Lung (tissue), 12 donors: ENCODE results near the gene AGFG2. TPM values are rescaled to one million over a fixed set of nuclear protein-coding genes. Genes with fewer than 3 reads are reported as not detected.
A peak's percentile ranks its signal among the peaks of the same experiment; 100 is the strongest.

Experiments
- ATAC-seq: fragments of 200-7000 bp; cut with Tn5 transposase; one replicate; pipeline ENCODE4 v1.9.1; 2020; ENCODE audit warnings: moderate number of reproducible peaks; ENCODE audit not compliant: insufficient read depth, low FRiP score
- DNase-seq, 3 donors: peaks; one replicate each; pipeline ENCODE4 v3.0.0-alpha.2; 2013 to 2017
- H3K27ac ChIP-seq, 2 donors: one replicate each; pipeline ENCODE4 v1.5.1; 2013; ENCODE audit warnings: mild to moderate bottlenecking in 2 of 2, moderate library complexity in 2 of 2, control low read depth in 1 of 2, inconsistent platforms in 1 of 2, low read depth in 1 of 2, low read length in 1 of 2
- H3K27me3 ChIP-seq, 3 donors: one replicate each; pipeline ENCODE4 v1.5.1; 2013; ENCODE audit warnings: low read length in 2 of 3; ENCODE audit not compliant: control insufficient read depth in 3 of 3, insufficient read depth in 3 of 3
- H3K36me3 ChIP-seq, 4 donors: one replicate each; pipeline ENCODE4 v1.5.1; 2013; ENCODE audit warnings: low read length in 4 of 4, mild to moderate bottlenecking in 1 of 4, moderate library complexity in 1 of 4; ENCODE audit not compliant: control insufficient read depth in 4 of 4, insufficient read depth in 4 of 4
- H3K4me1 ChIP-seq, 5 donors: one replicate each; pipeline ENCODE4 v1.5.1; 2013; ENCODE audit warnings: low read length in 5 of 5, mild to moderate bottlenecking in 2 of 5, moderate library complexity in 1 of 5; ENCODE audit not compliant: control insufficient read depth in 5 of 5, insufficient read depth in 5 of 5
- H3K4me3 ChIP-seq: one replicate; pipeline ENCODE4 v1.5.1; 2013; ENCODE audit warnings: mild to moderate bottlenecking, control low read depth, moderate library complexity
- H3K9ac ChIP-seq, 2 donors: one replicate each; pipeline ENCODE4 v1.5.1; 2013; ENCODE audit warnings: low read length in 2 of 2, control low read depth in 1 of 2; ENCODE audit not compliant: insufficient read depth in 1 of 2
- H3K9me3 ChIP-seq, 4 donors: one replicate each; pipeline ENCODE4 v1.5.1; 2013; ENCODE audit warnings: low read length in 3 of 4, mild to moderate bottlenecking in 1 of 4, moderate library complexity in 1 of 4; ENCODE audit not compliant: control insufficient read depth in 4 of 4, insufficient read depth in 3 of 4
- CTCF ChIP-seq: IDR thresholded peaks from 2 replicates; pipeline ENCODE4 v1.5.1; 2012; ENCODE audit warnings: mild to moderate bottlenecking; ENCODE audit errors: control extremely low read depth, extremely low read depth
- WGBS, 2 donors: extraction: QIAGEN DNeasy Blood & Tissue Kit; methylation state at CpG; one replicate each; pipeline ENCODE4 v1.1.7; 2013; 5-methylcytosine and 5-hydroxymethylcytosine counted together
- polyA plus RNA-seq, 2 donors: library from polyadenylated mRNA; stranded (reverse); fragments of 200-250 nt; gene quantifications; one replicate each; pipeline ENCODE4 v1.2.1, GENCODE V29; 2013
- total RNA-seq, 2 donors: library from RNA; depleted of rRNA in 1 of 2; stranded (reverse); fragments of >200 nt in 1 of 2; gene quantifications; one replicate each; pipeline ENCODE4 v1.2.1, GENCODE V29; 2014 to 2021
- donor health status: control.
- donor health status: control.
- donor health status: Bipolar disorder and iron deficiency.
- donor health status: healthy.
- donor health status: DM: yes; HTN: yes; CAD: no.

AGFG2 gene
- total and polyA plus RNA-seq, 4 donors: 15.9 to 36.0 (median 19.7) TPM

DNA sequence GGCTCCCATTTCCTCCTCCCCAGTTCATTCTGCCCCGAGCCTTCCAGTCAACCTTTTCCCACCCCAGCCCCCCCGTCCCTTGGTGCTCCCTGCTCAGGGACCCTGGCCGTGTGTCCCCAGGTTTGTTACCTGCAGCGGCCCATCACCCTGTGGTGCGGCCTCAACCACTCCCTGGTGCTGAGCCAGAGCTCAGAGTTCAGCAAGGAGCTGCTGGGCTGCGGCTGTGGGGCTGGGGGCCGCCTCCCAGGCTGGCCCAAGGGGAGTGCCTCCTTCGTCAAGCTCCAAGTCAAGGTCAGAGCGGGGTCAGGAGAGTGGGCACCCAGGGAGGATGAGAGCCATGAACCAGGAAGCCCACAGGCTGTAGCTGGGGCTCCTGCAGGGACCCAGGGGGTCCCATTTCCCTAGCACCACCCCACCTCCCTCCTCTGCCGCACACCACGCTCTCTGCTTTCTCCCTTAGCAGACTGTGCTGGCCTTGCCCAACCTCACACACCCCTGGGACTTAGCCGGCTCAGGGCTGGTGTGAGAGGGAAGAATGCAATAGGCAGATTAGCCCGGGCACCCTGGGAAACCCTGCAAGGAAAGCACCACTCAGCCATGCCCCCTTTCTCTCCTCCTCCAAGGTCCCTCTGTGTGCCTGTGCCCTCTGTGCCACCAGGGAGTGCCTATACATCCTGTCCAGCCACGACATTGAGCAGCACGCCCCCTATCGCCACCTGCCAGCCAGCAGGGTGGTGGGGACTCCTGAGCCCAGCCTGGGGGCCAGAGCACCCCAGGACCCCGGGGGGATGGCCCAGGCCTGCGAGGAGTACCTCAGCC, 61.1 kb downstream of the AGFG2 start:
- TF ChIP-seq CTCF: no peak
- Histone ChIP-seq H3K27ac (no peak overlapping the region), H3K9me3 (no peaks in the 10 kb centered on the region), H3K27me3 (no peaks in the 10 kb centered on the region), H3K9ac (no peak overlapping the region), H3K36me3 (peaks cover 0 to 2% (median 0%) of the 10 kb centered on the region in 4 donors), H3K4me1 (peaks cover 0 to 26% (median 5%) of the 10 kb centered on the region in 5 donors), H3K4me3 (no peak overlapping the region)
- WGBS, 2 donors: 78 to 85% methylated on average over 18 of the region's 18 CpGs
- ATAC-seq (no peak), DNase-seq (no peak)

GRCh38 chr7:100600730-100601038, 61.7 kb downstream of the AGFG2 start:
- Histone ChIP-seq H3K27me3 (no peaks in the 10 kb centered on the region), H3K4me3 (no peak overlapping the region), H3K9ac (no peak overlapping the region), H3K36me3 (no peaks in the 10 kb centered on the region), H3K4me1 (peaks cover 0 to 31% (median 5%) of the 10 kb centered on the region in 5 donors), H3K27ac (no peak overlapping the region), H3K9me3 (no peaks in the 10 kb centered on the region)
- no peak for TF ChIP-seq CTCF
- DNase-seq: no peak
- no peak for ATAC-seq
- WGBS, 2 donors: 81 to 92% methylated on average over 9 of the region's 9 CpGs

- DNase-seq (peak; percentile 93 to 94 (median 93)), ATAC-seq (no peak)
- Histone ChIP-seq H3K9me3 (no peaks in the 10 kb centered on the region), H3K27ac (peak overlapping the region in 1 of 2 donors; percentile 50), H3K4me3 (no peak overlapping the region), H3K36me3 (peaks cover 0 to 5% (median 0%) of the 10 kb centered on the region in 4 donors), H3K27me3 (no peaks in the 10 kb centered on the region), H3K4me1 (peaks cover 0 to 31% (median 5%) of the 10 kb centered on the region in 5 donors), H3K9ac (no peak overlapping the region)
- 47 to 72% methylated on average over 20 to 21 of the region's 21 CpGs for WGBS, 2 donors
- no peak for TF ChIP-seq CTCF
Observed at GRCh38 chr7:100602889-100603725, 64.1 kb downstream of the AGFG2 start.
